NCI-H524 (cell line): ENCODE results near the gene DEAF1.
"Not testable (repeated sequence)": the region's sequence is repeated elsewhere in the genome, so short reads cannot be mapped to it uniquely, and the experiment has no call there.

Experiments used
- DNase-seq, 2 experiments: peaks; one replicate each; lab custom pipeline; 2025; lab: John Stamatoyannopoulos, UW

The DEAF1 gene, protein sequence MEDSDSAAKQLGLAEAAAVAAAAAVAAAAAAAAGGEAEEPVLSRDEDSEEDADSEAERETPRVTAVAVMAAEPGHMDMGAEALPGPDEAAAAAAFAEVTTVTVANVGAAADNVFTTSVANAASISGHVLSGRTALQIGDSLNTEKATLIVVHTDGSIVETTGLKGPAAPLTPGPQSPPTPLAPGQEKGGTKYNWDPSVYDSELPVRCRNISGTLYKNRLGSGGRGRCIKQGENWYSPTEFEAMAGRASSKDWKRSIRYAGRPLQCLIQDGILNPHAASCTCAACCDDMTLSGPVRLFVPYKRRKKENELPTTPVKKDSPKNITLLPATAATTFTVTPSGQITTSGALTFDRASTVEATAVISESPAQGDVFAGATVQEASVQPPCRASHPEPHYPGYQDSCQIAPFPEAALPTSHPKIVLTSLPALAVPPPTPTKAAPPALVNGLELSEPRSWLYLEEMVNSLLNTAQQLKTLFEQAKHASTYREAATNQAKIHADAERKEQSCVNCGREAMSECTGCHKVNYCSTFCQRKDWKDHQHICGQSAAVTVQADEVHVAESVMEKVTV

DNA sequence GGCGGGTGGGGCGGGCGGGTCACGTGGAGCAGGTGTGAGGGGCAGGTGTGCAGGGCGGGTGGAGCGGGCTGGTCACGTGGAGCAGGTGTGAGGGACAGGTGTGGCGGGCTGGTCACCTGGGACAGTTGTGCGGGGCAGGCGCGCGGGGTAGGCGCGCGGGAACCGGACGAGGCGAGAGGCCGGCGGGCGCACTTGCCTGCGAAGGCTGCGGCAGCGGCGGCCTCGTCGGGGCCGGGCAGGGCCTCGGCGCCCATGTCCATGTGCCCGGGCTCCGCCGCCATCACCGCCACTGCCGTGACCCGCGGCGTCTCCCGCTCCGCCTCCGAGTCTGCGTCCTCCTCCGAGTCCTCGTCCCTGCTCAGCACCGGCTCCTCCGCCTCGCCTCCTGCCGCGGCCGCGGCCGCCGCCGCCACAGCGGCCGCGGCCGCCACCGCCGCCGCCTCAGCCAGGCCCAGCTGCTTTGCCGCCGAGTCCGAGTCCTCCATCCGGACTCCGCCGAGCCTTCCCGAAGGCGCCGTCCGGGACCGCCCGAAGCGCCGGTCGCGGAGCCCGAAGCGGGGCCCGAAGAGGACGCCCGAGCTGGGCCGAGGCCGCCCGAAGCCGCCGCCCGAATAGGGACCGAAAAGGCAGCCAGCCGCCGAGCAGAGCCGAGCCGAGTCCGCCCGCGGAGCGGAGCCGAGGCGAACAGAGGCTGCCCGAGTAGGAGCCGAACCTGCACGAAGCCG is at the start of gene DEAF1:
Gene DEAF1 (minus strand): TSS at position 660 of the 725 bp plus-strand sequence. CDS start 175 bp downstream, at position 485.
- DNase-seq: peak; percentile 88 to 96

DNA sequence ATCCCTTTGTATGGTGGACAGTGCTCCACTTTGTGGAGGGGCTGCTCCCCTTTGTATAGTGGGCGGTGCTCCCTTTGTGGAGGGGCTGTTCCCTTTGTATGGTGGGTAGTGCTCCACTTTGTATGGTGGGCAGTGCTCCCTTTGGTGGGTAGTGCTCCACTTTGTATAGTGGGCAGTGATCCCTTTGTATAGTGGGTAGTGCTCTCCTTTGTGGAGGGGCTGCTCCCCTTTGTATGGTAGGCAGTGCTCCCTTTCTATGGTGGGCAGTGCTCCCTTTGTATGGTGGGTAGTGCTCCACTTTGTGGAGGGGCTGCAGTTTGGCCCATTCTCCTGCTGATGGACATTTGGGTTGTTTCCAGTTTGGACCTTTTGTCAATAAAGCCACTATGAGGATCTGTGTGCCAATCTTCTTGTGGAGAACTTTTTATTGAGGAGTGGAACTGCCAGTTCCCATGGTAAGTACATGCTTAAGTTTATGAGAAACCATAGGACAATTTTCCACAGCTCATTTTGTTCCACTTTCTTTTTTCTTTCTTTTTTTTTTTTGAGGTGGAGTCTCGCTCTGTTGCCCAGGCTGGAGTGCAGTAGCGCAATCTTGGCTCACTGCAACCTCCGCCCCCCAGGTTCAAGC is 47.7 kb upstream of the DEAF1 start:
- DNase-seq: no peak

GRCh38 chr11:742156-742546 is 47.1 kb upstream of the DEAF1 start:
- no peak for DNase-seq

- not testable (repeated sequence) for DNase-seq
These were observed 42.9 kb upstream of the DEAF1 start for GRCh38 chr11:737899-738298.

DNA sequence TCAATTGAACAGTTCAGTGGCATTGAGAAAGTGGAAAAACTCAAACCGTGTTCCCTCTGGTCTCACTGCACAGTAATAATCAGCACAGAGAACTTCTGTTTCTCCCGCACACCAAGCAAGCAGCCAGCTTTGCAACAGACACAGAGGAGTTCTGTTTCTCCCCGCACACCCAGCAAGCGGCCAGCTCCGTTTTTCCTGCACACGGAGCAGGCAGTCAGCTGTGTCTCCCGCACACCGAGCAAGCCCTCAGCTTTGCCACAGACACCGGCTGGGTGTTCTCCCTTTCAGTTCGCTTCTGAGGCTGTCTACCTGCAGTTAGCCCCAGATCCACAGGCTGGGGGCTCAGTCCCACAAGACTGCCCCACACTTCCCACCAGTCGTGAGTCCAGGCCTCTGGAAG is 42.3 kb upstream of the DEAF1 start:
- DNase-seq: no peak

GRCh38 chr11:734541-734940 is 39.5 kb upstream of the DEAF1 start:
- not testable (repeated sequence) for DNase-seq

DNA sequence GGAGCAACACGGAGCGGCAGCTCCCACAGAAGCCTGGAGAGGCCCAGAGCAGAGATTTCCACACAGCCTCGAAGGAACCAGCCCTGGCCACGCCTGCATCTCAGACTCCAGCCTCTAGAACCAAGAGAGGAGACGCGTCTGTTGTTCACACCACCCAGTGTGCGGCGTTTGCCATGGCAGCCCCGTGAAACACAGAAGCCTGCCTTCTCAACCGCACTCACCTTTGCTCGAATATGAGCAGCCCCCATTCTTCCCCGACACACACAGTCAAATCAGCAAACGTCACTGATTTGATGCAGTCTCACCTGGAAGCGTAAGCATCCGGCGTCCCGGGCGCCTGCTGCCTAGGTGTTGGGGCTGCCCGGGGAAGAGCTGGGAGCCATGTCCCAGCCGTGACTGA is 38.0 kb upstream of the DEAF1 start:
- DNase-seq: no peak

- no peak for DNase-seq
These were observed 34.6 kb upstream of the DEAF1 start for GRCh38 chr11:729492-730074.

DNA sequence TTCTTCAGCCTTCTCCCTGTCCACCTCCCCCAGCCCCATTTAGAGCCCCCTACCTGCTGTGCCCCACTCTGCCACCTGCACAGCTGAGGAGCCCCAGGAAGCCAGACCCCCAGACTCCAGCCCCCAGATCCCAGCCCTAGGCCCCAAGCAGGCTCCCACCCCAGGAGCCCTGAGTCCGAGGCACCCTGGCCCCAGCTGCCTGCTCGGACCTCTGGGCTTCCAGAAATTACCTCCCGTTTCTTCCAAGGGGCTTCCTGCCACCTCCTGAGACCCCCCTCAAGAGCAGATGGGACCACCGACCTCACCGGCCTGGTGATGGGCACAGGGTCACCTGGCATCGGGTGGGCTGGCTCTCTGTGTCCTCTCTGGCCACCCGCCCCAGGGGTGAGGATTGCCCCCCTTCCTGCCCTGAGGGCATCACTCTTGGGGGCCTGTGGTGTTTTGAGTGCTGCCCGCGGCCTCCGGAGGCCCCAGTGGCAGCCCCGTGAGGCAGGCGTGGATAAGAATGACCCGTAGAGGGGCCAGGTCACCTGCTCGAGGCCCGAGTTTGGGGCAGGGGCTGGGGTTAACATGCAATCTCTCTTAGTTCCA is 34.0 kb upstream of the DEAF1 start:
- no peak for DNase-seq

DNA sequence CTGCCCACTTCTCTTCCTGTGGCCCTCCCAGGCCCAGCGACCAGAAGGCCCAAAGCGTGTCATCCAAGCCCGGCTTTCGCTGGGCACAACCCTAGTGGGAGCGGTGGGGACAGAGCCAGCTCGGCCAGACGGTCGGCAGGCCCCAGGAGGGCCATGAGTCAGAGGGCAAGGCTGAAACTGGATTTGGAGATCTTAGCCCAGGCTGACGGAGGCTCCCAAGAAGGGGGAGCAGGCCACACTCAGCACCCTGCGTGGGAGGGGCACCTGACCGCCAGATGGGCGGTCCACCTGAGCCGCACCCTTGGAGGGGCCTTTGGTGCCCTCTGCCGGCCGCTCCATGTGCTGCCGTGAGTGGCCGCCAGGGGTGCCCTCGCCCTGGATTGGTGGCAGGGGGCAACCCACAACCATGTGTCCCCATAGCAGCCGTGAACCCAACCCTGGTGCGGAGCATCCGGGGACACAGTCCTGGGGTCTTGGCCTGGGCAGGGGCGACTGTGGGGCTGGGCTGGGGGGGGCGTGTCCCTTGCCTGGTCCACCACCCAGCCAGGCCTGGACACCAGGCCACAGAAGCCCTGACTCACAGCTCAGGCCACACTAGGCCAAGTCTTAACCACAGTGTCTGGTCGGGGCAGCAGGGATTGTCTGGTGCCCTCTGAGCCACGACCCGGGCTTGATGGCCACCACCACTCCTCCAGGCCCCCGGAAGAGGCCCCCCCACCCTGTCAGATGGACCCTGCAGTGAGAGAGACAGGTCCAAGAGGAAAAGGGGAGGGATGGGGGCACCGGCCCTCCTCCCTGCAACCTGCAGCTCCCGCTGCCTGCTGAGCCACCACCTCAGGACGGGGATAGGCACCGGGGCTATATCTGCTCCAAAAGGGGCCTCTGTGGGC is 33.1 kb upstream of the DEAF1 start:
- peak in 1 of 2 experiments; percentile 74 for DNase-seq

DNA sequence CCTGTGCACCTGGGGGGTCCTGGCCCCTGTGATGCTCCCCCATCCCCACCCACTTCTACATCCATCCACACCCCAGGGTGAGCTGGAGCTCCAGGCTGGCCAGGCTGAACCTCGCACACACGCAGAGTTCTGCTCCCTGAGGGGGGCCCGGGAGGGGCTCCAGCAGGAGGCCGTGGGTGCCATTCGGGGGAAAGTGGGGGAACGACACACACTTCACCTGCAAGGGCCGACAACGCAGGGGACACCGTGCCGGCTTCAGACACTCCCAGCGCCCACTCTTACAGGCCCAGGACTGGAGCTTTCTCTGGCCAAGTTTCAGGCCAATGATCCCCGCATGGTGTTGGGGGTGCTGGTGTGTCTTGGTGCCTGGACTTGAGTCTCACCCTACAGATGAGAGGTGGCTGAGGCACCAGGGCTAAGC is 32.3 kb upstream of the DEAF1 start:
- no peak for DNase-seq

GRCh38 chr11:726278-727220 is 31.5 kb upstream of the DEAF1 start:
- peak; percentile 22 to 61 for DNase-seq

DNA sequence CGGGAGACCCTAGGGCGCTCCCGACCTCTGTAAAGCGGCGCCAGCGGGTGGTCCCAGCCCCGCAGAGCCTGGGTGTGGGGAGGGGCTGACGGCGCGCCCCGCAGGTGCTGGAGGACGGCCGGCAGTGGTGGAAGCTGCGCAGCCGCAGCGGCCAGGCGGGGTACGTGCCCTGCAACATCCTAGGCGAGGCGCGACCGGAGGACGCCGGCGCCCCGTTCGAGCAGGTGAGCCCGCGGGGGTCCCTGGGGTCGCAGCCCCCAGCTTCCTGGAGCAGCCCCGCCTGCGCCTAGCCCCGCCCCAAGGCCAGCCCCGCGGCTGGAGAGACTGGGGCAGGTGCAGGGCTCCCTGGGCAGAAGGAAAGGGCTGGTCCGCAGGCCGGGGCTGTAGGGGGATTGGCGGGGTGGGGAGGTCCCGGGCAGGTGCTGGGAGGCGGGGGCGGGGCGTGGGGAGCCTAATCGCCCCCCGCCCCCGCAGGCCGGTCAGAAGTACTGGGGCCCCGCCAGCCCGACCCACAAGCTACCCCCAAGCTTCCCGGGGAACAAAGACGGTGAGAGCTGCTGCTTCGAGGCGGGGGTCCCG is 30.7 kb upstream of the DEAF1 start:
- DNase-seq: no peak

DNA sequence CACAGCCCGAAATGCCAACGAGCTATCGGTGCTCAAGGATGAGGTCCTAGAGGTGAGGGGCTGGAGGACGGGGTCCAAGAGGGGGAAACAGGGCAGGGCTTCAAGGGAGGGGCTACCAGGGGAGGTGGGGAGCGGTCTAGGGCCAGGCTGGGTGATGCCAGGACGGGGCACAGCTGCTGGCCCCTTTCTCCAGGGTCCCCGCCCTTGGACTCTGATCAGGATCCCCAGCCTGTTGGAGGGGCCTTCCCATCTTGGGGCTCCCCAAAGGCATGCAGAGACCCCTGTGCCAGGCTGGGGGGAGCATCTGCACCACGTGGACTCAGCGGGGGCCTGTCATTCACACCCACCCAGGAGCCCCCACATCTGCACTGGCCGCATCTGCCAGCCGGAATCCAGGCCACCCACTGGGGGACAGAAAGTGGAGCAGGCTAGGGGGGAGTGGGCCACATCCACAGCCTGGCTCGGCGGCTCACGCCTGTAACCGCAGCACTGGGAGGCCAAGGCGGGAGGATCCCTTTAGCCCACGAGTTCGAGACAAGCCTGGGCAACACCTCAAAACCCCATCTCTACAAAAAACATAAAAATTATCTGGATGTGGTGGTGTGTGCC is 29.9 kb upstream of the DEAF1 start:
- no peak for DNase-seq

DNA sequence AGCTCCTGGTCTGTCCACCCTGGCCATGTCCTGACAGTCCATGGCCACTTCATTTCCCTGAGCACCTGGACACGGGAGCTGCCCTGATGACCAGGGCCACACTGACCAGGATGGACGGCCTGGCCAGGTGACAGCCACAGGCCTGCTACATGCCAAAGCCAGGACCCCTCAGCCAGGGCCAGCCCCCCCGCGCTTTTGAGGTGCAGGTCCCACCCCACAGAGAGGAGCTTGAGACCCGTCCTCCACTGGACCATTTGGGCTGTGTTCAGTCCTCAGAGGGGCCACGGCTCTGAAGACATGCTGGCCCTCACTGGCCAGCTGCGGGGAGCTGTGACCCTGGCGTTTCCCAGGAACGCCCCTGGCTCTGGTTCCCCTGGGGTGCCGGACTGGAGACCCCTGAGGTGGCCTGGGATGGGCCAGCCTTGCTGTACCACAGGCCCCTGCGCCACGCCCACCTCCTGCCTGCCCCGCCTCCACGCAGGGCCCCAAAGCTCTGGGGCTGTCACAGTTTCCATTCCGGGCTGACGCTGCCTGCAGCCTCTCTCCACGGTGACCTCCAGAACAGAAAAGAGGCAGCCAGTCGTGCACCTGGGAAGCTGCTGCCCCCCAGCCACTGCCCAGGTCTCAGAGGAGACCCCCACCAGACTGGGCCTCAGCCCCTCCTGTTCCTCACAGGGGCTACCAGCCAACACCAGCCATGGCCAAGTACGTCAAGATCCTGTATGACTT is 29.2 kb upstream of the DEAF1 start:
- DNase-seq: no peak

GRCh38 chr11:723120-723883 is 28.3 kb upstream of the DEAF1 start:
- peak; percentile 23 to 63 for DNase-seq

DNA sequence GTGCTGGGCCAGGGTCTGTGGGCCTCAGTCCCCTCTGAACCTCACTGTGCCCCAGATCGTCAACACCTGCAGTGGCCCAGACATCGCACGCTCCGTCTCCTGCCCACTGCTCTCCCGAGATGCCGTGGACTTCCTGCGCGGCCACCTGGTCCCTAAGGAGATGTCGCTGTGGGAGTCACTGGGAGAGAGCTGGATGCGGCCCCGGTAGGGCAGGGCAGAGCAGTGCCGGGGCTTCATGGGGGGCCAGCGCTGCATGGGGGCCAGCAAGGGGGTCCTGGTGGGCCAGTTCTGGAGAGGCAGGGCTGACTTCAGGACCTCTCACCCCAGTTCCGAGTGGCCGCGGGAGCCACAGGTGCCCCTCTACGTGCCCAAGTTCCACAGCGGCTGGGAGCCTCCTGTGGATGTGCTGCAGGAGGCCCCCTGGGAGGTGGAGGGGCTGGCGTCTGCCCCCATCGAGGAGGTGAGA is 27.4 kb upstream of the DEAF1 start:
- no peak for DNase-seq
